H9 (cell line): ENCODE measurements around the gene IDH2. TPM values are rescaled to one million over a fixed set of nuclear protein-coding genes. Genes with fewer than 3 reads are reported as not detected.

Source experiments
- DNase-seq: peaks from one replicate; pipeline ENCODE4 v3.0.0-alpha.2; 2017
- H2AFZ ChIP-seq: one replicate; pipeline ENCODE4 v1.6.1; 2013; ENCODE audit warnings: mild to moderate bottlenecking, low read length, control low read depth, moderate library complexity
- H2AK5ac ChIP-seq: 2 replicates; pipeline ENCODE4 v1.6.1; 2013; ENCODE audit warnings: low read length, control low read depth, mixed read lengths; ENCODE audit not compliant: insufficient read length
- H2BK120ac ChIP-seq: one replicate; pipeline ENCODE4 v1.6.1; 2013; ENCODE audit warnings: low read depth, mild to moderate bottlenecking, low read length, control low read depth, inconsistent platforms; ENCODE audit not compliant: poor library complexity, severe bottlenecking
- H2BK12ac ChIP-seq: 2 replicates; pipeline ENCODE4 v1.6.1; 2013; ENCODE audit warnings: low read length, control low read depth, mixed read lengths, low read depth; ENCODE audit not compliant: insufficient read length
- H2BK15ac ChIP-seq: 2 replicates; pipeline ENCODE4 v1.6.1; 2013; ENCODE audit warnings: low read depth, low read length, control low read depth
- H2BK20ac ChIP-seq: one replicate; pipeline ENCODE4 v1.6.1; 2013; ENCODE audit warnings: low read depth, mild to moderate bottlenecking, low read length, control low read depth, inconsistent platforms; ENCODE audit not compliant: poor library complexity, severe bottlenecking
- H2BK5ac ChIP-seq: 2 replicates; pipeline ENCODE4 v1.6.1; 2013; ENCODE audit warnings: low read length, control low read depth, mixed read lengths; ENCODE audit not compliant: insufficient read length
- H3K14ac ChIP-seq: 2 replicates; pipeline ENCODE4 v1.6.1; 2013; ENCODE audit warnings: low read length, control low read depth; ENCODE audit not compliant: insufficient read depth
- H3K18ac ChIP-seq: 2 replicates; pipeline ENCODE4 v1.6.1; 2013; ENCODE audit warnings: low read depth, mild to moderate bottlenecking, mixed read lengths, low read length, control low read depth; ENCODE audit not compliant: insufficient read length
- H3K23ac ChIP-seq: 2 replicates; pipeline ENCODE4 v1.6.1; 2013; ENCODE audit warnings: low read length, control low read depth, mixed read lengths, low read depth; ENCODE audit not compliant: insufficient read length
- H3K23me2 ChIP-seq: 2 replicates; pipeline ENCODE4 v1.6.1; 2013; ENCODE audit warnings: low read depth, mild to moderate bottlenecking, mixed read lengths, low read length, control low read depth; ENCODE audit not compliant: insufficient read length, poor library complexity, severe bottlenecking
- H3K27ac ChIP-seq: 2 replicates; pipeline ENCODE4 v1.5.1; 2013; ENCODE audit warnings: low read length, control low read depth, mixed read lengths, low read depth; ENCODE audit not compliant: insufficient read length
- H3K27me3 ChIP-seq: 2 replicates; pipeline ENCODE4 v1.6.1; 2013; ENCODE audit warnings: low read length, control low read depth, inconsistent platforms; ENCODE audit not compliant: insufficient read depth
- H3K4ac ChIP-seq: 2 replicates; pipeline ENCODE4 v1.6.1; 2013; ENCODE audit warnings: low read depth, mild to moderate bottlenecking, control low read depth, inconsistent platforms, low read length, moderate library complexity
- H3K4me1 ChIP-seq: 2 replicates; pipeline ENCODE4 v1.6.1; 2013; ENCODE audit warnings: low read length, control low read depth, inconsistent platforms; ENCODE audit not compliant: insufficient read depth
- H3K4me2 ChIP-seq: 2 replicates; pipeline ENCODE4 v1.6.1; 2013; ENCODE audit warnings: low read length, control low read depth, mixed read lengths; ENCODE audit not compliant: insufficient read length, insufficient read depth
- H3K56ac ChIP-seq: 2 replicates; pipeline ENCODE4 v1.6.1; 2013; ENCODE audit warnings: low read depth, mild to moderate bottlenecking, mixed read lengths, low read length, control low read depth; ENCODE audit not compliant: insufficient read length
- H3K79me1 ChIP-seq: 2 replicates; pipeline ENCODE4 v1.6.1; 2013; ENCODE audit warnings: low read depth, mild to moderate bottlenecking, moderate library complexity, low read length, control low read depth, inconsistent platforms; ENCODE audit not compliant: insufficient read depth, poor library complexity, severe bottlenecking
- H3K79me2 ChIP-seq: 2 replicates; pipeline ENCODE4 v1.6.1; 2013; ENCODE audit warnings: low read length, control low read depth, inconsistent platforms; ENCODE audit not compliant: insufficient read depth
- H3K9ac ChIP-seq: 2 replicates; pipeline ENCODE4 v1.6.1; 2013; ENCODE audit warnings: low read length, control low read depth, mixed read lengths; ENCODE audit not compliant: insufficient read length; ENCODE audit errors: extremely low read depth
- H3K9me3 ChIP-seq: one replicate; pipeline ENCODE4 v1.6.1; 2013; ENCODE audit warnings: low read depth, low read length, inconsistent platforms; ENCODE audit not compliant: control insufficient read depth
- H3T11ph ChIP-seq: one replicate; pipeline ENCODE4 v1.6.1; 2013; ENCODE audit warnings: mild to moderate bottlenecking, low read length, control low read depth, inconsistent platforms
- H4K20me1 ChIP-seq: one replicate; pipeline ENCODE4 v1.6.1; 2013; ENCODE audit not compliant: control insufficient read depth, insufficient read length, insufficient read depth
- H4K5ac ChIP-seq: 2 replicates; pipeline ENCODE4 v1.6.1; 2013; ENCODE audit warnings: low read depth, mild to moderate bottlenecking, mixed read lengths, low read length, control low read depth; ENCODE audit not compliant: insufficient read length
- H4K8ac ChIP-seq: replicated peaks from 2 replicates; pipeline ENCODE4 v1.6.1; 2013; ENCODE audit warnings: low read length, control low read depth, mixed read lengths, low read depth; ENCODE audit not compliant: insufficient read length
- H4K91ac ChIP-seq: 2 replicates; pipeline ENCODE4 v1.6.1; 2013; ENCODE audit warnings: low read depth, mild to moderate bottlenecking, moderate library complexity, mixed read lengths, low read length, control low read depth; ENCODE audit not compliant: insufficient read length
- H3K27ac Mint-ChIP-seq, 3 experiments: 2 replicates in 2 of 3; 3 replicates in 1 of 3; pipeline ENCODE4 v1.8.0; 2020 to 2021; ENCODE audit warnings: mixed read lengths in 3 of 3, mild to moderate bottlenecking in 1 of 3, moderate library complexity in 1 of 3
- H3K27me3 Mint-ChIP-seq: 2 replicates; pipeline ENCODE4 v1.8.0; 2021; ENCODE audit warnings: low read depth, mild to moderate bottlenecking, moderate library complexity, mixed read lengths
- H3K36me3 Mint-ChIP-seq, 3 experiments: 2 replicates in 2 of 3; 3 replicates in 1 of 3; pipeline ENCODE4 v1.8.0; 2020 to 2021; ENCODE audit warnings: low read depth in 3 of 3, mixed read lengths in 3 of 3; ENCODE audit not compliant: insufficient read depth in 1 of 3
- H3K4me1 Mint-ChIP-seq, 2 experiments: 2 replicates each; pipeline ENCODE4 v1.8.0; 2020; ENCODE audit warnings: mixed read lengths in 2 of 2
- H3K4me3 Mint-ChIP-seq, 2 experiments: 2 replicates in 1 of 2; 3 replicates in 1 of 2; pipeline ENCODE4 v1.8.0; 2020 to 2021; ENCODE audit warnings: mild to moderate bottlenecking in 2 of 2, mixed read lengths in 2 of 2, moderate library complexity in 1 of 2
- H3K9me3 Mint-ChIP-seq, 2 experiments: 2 replicates in 1 of 2; 3 replicates in 1 of 2; pipeline ENCODE4 v1.8.0; 2020; ENCODE audit warnings: mild to moderate bottlenecking in 2 of 2, mixed read lengths in 2 of 2, moderate library complexity in 1 of 2
- WGBS: extraction: QIAGEN DNeasy Blood & Tissue Kit; methylation state at CpG from one replicate; pipeline ENCODE4 v1.1.7; 2013; ENCODE audit warnings: missing lambda C conversion rate, low lambda C conversion rate, mixed read lengths; ENCODE audit not compliant: insufficient read length; ENCODE audit errors: extremely low coverage; 5-methylcytosine and 5-hydroxymethylcytosine counted together
- total RNA-seq: library from RNA; stranded (reverse); gene quantifications from 2 replicates; pipeline ENCODE4 v1.2.1, GENCODE V29; 2021
- TF ChIP-seq, protein P1 (sequence below): fragments of 200-600 bp; sonication (generic); conservative IDR thresholded peaks from 3 replicates; pipeline ENCODE4 v1.8.0; 2021; ENCODE audit warnings: antibody characterized with exemption, mild to moderate bottlenecking

Gene IDH2
- total RNA-seq, 1 experiment from 2014 or later: 57.7 TPM

DNA sequence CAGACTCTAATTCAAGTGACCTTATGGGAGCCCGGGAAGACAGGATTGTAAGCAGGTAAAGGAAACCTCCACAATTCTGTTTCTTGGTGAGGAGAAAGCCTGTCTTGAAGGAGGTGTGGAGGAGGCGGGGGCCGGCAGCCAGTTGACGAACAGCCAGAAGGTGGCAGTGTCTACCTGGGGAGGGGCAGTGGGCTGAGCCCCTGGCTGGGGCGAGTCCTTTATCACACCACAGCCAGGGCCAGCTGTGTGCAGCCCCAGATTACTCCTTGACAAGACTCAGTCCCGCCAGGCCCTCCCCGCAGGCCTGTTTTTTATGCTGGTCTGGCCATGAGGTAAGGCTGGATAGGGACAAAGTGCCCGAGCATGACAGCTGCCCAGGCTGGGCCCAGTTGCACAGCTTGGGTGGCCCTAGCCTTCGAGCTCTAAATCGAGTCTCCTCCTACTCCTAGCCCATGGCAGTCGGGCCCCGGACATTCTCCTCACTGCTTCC is 40.9 kb upstream of the IDH2 start:
- no peak overlapping the region for H2AK5ac ChIP-seq
- no peaks in the 10 kb centered on the region for H3K4me1 ChIP-seq
- H3K4me3 Mint-ChIP-seq: no peak overlapping the region; a peak in 1 of 5 replicates
- H2BK15ac ChIP-seq: no peak overlapping the region
- H2AFZ ChIP-seq: no peak overlapping the region
- peak; percentile 94 for DNase-seq
- H3K9me3 Mint-ChIP-seq: peaks cover 0 to 13% of the 10 kb centered on the region in 2 experiments; a peak in 2 of 5 replicates
- H4K5ac ChIP-seq: no peak overlapping the region
- no peaks in the 10 kb centered on the region for H3K27me3 ChIP-seq
- no peak overlapping the region for H3K18ac ChIP-seq
- peaks cover 0 to 6% (median 0%) of the 10 kb centered on the region in 3 experiments; a peak in 1 of 7 replicates for H3K36me3 Mint-ChIP-seq
- H3K4ac ChIP-seq: no peak overlapping the region
- no peak overlapping the region for H4K8ac ChIP-seq
- no peak overlapping the region for H2BK5ac ChIP-seq
- no peak overlapping the region for H3K14ac ChIP-seq
- H3K9ac ChIP-seq: no peak overlapping the region
- H3T11ph ChIP-seq: no peak overlapping the region
- peaks cover 4% of the 10 kb centered on the region; the same call in 1 of the 2 replicates for H3K27me3 Mint-ChIP-seq
- no peak overlapping the region for H3K56ac ChIP-seq
- H3K23me2 ChIP-seq: no peaks in the 10 kb centered on the region
- H2BK12ac ChIP-seq: no peak overlapping the region
- no peak overlapping the region for H2BK120ac ChIP-seq
- H3K79me1 ChIP-seq: no peaks in the 10 kb centered on the region
- H2BK20ac ChIP-seq: no peak overlapping the region
- TF ChIP-seq, protein P1, sequence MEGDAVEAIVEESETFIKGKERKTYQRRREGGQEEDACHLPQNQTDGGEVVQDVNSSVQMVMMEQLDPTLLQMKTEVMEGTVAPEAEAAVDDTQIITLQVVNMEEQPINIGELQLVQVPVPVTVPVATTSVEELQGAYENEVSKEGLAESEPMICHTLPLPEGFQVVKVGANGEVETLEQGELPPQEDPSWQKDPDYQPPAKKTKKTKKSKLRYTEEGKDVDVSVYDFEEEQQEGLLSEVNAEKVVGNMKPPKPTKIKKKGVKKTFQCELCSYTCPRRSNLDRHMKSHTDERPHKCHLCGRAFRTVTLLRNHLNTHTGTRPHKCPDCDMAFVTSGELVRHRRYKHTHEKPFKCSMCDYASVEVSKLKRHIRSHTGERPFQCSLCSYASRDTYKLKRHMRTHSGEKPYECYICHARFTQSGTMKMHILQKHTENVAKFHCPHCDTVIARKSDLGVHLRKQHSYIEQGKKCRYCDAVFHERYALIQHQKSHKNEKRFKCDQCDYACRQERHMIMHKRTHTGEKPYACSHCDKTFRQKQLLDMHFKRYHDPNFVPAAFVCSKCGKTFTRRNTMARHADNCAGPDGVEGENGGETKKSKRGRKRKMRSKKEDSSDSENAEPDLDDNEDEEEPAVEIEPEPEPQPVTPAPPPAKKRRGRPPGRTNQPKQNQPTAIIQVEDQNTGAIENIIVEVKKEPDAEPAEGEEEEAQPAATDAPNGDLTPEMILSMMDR: peak; percentile 97
- WGBS: no CpG with 5 or more reads among the region's 12 CpGs
- no peaks in the 10 kb centered on the region for H3K79me2 ChIP-seq
- no peak overlapping the region for H3K27ac ChIP-seq
- H3K27ac Mint-ChIP-seq: no peak overlapping the region
- H3K4me1 Mint-ChIP-seq: peaks cover 3% of the 10 kb centered on the region in 2 experiments; a peak in 2 of 4 replicates
- no peaks in the 10 kb centered on the region for H4K20me1 ChIP-seq
- no peak overlapping the region for H3K4me2 ChIP-seq
- no peaks in the 10 kb centered on the region for H3K9me3 ChIP-seq
- H4K91ac ChIP-seq: no peak overlapping the region
- no peak overlapping the region for H3K23ac ChIP-seq
